Neural crest cell (in vitro differentiated cells): ENCODE data around the gene TMEM272. TPM values are rescaled to one million over a fixed set of nuclear protein-coding genes. Genes with fewer than 3 reads are reported as not detected.
"Not testable (repeated sequence)": the region's sequence is repeated elsewhere in the genome, so short reads cannot be mapped to it uniquely, and the experiment has no call there.

Source experiments
- DNase-seq: peaks from one replicate; pipeline ENCODE4 v3.0.0; 2021; ENCODE audit warnings: low read depth, mixed read lengths, low spot score
- H3K27ac Mint-ChIP-seq: one replicate; pipeline ENCODE4 v1.8.0; 2021; ENCODE audit warnings: mild to moderate bottlenecking, mixed read lengths; ENCODE audit not compliant: unreplicated experiment
- H3K27me3 Mint-ChIP-seq: 2 replicates; pipeline ENCODE4 v1.8.0; 2021; ENCODE audit warnings: low read depth, mild to moderate bottlenecking, mixed read lengths
- H3K36me3 Mint-ChIP-seq: 2 replicates; pipeline ENCODE4 v1.8.0; 2021; ENCODE audit warnings: low read depth, mild to moderate bottlenecking, mixed read lengths
- H3K4me1 Mint-ChIP-seq: 2 replicates; pipeline ENCODE4 v1.8.0; 2021; ENCODE audit warnings: mixed read lengths
- H3K4me3 Mint-ChIP-seq: one replicate; pipeline ENCODE4 v1.8.0; 2021; ENCODE audit warnings: mild to moderate bottlenecking, mixed read lengths
- H3K9me3 Mint-ChIP-seq: 2 replicates; pipeline ENCODE4 v1.8.0; 2021; ENCODE audit warnings: mixed read lengths
- CTCF ChIP-seq: fragments of 200-600 bp; sonication (generic); conservative IDR thresholded peaks from 2 replicates; pipeline ENCODE4 v1.5.0; 2021; ENCODE audit warnings: antibody characterized with exemption, mild to moderate bottlenecking
- total RNA-seq: library from RNA; stranded (reverse); gene quantifications from 2 replicates; pipeline ENCODE4 v1.2.1, GENCODE V29; 2021

TMEM272 gene
- total RNA-seq, 1 donor from 2014 or later = 0.26 TPM

GRCh38 chr13:51825165-51825592, 19.8 kb downstream of the TMEM272 start:
- TF ChIP-seq CTCF = no peak
- Mint-ChIP-seq H3K36me3 (no peaks in the 10 kb centered on the region), H3K4me1 (no peaks in the 10 kb centered on the region), H3K27ac (no peak overlapping the region), H3K27me3 (no peaks in the 10 kb centered on the region), H3K4me3 (no peak overlapping the region), H3K9me3 (no peaks in the 10 kb centered on the region)
- no peak for DNase-seq

- not testable (repeated sequence) for H3K36me3 Mint-ChIP-seq, H3K27ac Mint-ChIP-seq, H3K4me1 Mint-ChIP-seq, H3K9me3 Mint-ChIP-seq, DNase-seq, H3K27me3 Mint-ChIP-seq, H3K4me3 Mint-ChIP-seq
Observed at GRCh38 chr13:51824712-51825111, 20.3 kb downstream of the TMEM272 start.

GRCh38 chr13:51823863-51824262, 21.1 kb downstream of the TMEM272 start:
- Mint-ChIP-seq H3K4me3 (no peak overlapping the region), H3K27ac (no peak overlapping the region), H3K36me3 (no peaks in the 10 kb centered on the region), H3K4me1 (no peaks in the 10 kb centered on the region), H3K27me3 (no peaks in the 10 kb centered on the region), H3K9me3 (no peaks in the 10 kb centered on the region)
- TF ChIP-seq CTCF = no peak
- no peak for DNase-seq

GRCh38 chr13:51823359-51823758, 21.6 kb downstream of the TMEM272 start:
- H3K4me3 Mint-ChIP-seq = no peak overlapping the region
- no peak for TF ChIP-seq CTCF
- no peak overlapping the region for H3K27ac Mint-ChIP-seq
- no peaks in the 10 kb centered on the region for H3K4me1 Mint-ChIP-seq
- DNase-seq = no peak
- no peaks in the 10 kb centered on the region for H3K9me3 Mint-ChIP-seq
- no peaks in the 10 kb centered on the region for H3K27me3 Mint-ChIP-seq
- no peaks in the 10 kb centered on the region for H3K36me3 Mint-ChIP-seq

- no peak for TF ChIP-seq CTCF
- Mint-ChIP-seq H3K9me3 (no peaks in the 10 kb centered on the region), H3K27ac (peak overlapping the region; percentile 39), H3K4me1 (no peaks in the 10 kb centered on the region), H3K27me3 (peaks cover 7% of the 10 kb centered on the region), H3K4me3 (no peak overlapping the region), H3K36me3 (no peaks in the 10 kb centered on the region)
- DNase-seq = no peak
Observed at GRCh38 chr13:51822106-51822815, 22.7 kb downstream of the TMEM272 start.

- Mint-ChIP-seq H3K27me3 (peaks cover 8% of the 10 kb centered on the region), H3K4me1 (no peaks in the 10 kb centered on the region), H3K9me3 (no peaks in the 10 kb centered on the region), H3K4me3 (no peak overlapping the region), H3K36me3 (no peaks in the 10 kb centered on the region), H3K27ac (no peak overlapping the region)
- no peak for DNase-seq
- TF ChIP-seq CTCF = no peak
Observed at GRCh38 chr13:51821606-51822005, 23.4 kb downstream of the TMEM272 start.
